HepG2 (cell line): ENCODE results near the gene UBE4A. TPM values are rescaled to one million over a fixed set of nuclear protein-coding genes. Genes with fewer than 3 reads are reported as not detected.

Experiments
- ATF7 ChIP-seq, 2 experiments: fragments of 450-650 bp in 1 of 2; sonication (generic) in 1 of 2; formaldehyde crosslinking in 1 of 2; IDR thresholded peaks; 2 replicates each; pipeline versions ENCODE4 v1.4.0 to v1.6.1; 2016 to 2020; ENCODE audit warnings: antibody characterized with exemption in 1 of 2, mild to moderate bottlenecking in 1 of 2, missing genetic modification reagents in 1 of 2
- HNF4G ChIP-seq, 2 experiments: sonication (generic) in 1 of 2; formaldehyde crosslinking in 1 of 2; IDR thresholded peaks; 2 replicates each; pipeline versions ENCODE4 v1.4.0 to v1.6.1; 2011 to 2020; ENCODE audit warnings: borderline replicate concordance in 2 of 2, low read depth in 2 of 2, mild to moderate bottlenecking in 2 of 2, low read length in 1 of 2, missing genetic modification reagents in 1 of 2, moderate library complexity in 1 of 2
- MAZ ChIP-seq, 2 experiments: sonication (generic) in 1 of 2; formaldehyde crosslinking in 1 of 2; IDR thresholded peaks; 2 replicates each; pipeline versions ENCODE4 v1.5.0 to v1.6.1; 2012 to 2020; ENCODE audit warnings: low read depth in 2 of 2, mild to moderate bottlenecking in 2 of 2, borderline replicate concordance in 1 of 2, improper control_type of control experiment in 1 of 2, low read length in 1 of 2, missing genetic modification reagents in 1 of 2, moderate library complexity in 1 of 2
- NR1H2 ChIP-seq: sonication (generic); formaldehyde crosslinking; IDR thresholded peaks from 2 replicates; pipeline ENCODE4 v1.8.1; 2022; ENCODE audit warnings: low read depth, missing genetic modification reagents, borderline replicate concordance
- PPARG ChIP-seq: conservative IDR thresholded peaks from 2 replicates; pipeline ENCODE4 v1.6.1; 2016; ENCODE audit warnings: missing biosample characterization, missing genetic modification reagents
- SALL2 ChIP-seq: sonication (generic); formaldehyde crosslinking; IDR thresholded peaks from 2 replicates; pipeline ENCODE4 v1.8.1; 2023; ENCODE audit warnings: mild to moderate bottlenecking, missing genetic modification reagents, inconsistent platforms
- SETDB1 ChIP-seq: sonication (generic); formaldehyde crosslinking; IDR thresholded peaks from 2 replicates; pipeline ENCODE4 v1.5.1; 2020; ENCODE audit warnings: missing genetic modification reagents, mild to moderate bottlenecking, borderline replicate concordance
- SIN3A ChIP-seq: IDR thresholded peaks from 2 replicates; pipeline ENCODE4 v1.6.1; 2011; ENCODE audit warnings: low read depth, mild to moderate bottlenecking, control low read depth, low read length, borderline replicate concordance
- SIN3B ChIP-seq: fragments of 150-350 bp; IDR thresholded peaks from 2 replicates; pipeline ENCODE4 v1.6.1; 2014; ENCODE audit warnings: low read length
- SP4 ChIP-seq: sonication (generic); formaldehyde crosslinking; IDR thresholded peaks from 2 replicates; pipeline ENCODE4 v1.8.1; 2023; ENCODE audit warnings: mild to moderate bottlenecking, missing genetic modification reagents
- ZNF10 ChIP-seq: sonication (generic); formaldehyde crosslinking; IDR thresholded peaks from 2 replicates; pipeline ENCODE4 v1.4.0; 2020; ENCODE audit warnings: mild to moderate bottlenecking, low read depth, missing genetic modification reagents, borderline replicate concordance
- ZNF251 ChIP-seq: sonication (generic); formaldehyde crosslinking; IDR thresholded peaks from 2 replicates; pipeline ENCODE4 v1.9.0; 2021; ENCODE audit warnings: mild to moderate bottlenecking, missing genetic modification reagents
- ZNF333 ChIP-seq: sonication (generic); formaldehyde crosslinking; IDR thresholded peaks from 2 replicates; pipeline ENCODE4 v1.4.0; 2020; ENCODE audit warnings: mild to moderate bottlenecking, missing genetic modification reagents, borderline replicate concordance
- ZNF510 ChIP-seq: sonication (generic); formaldehyde crosslinking; IDR thresholded peaks from 2 replicates; pipeline ENCODE4 v1.4.0; 2020; ENCODE audit warnings: low read depth, mild to moderate bottlenecking, missing genetic modification reagents
- ZNF773 ChIP-seq: sonication (generic); formaldehyde crosslinking; IDR thresholded peaks from 2 replicates; pipeline ENCODE4 v1.4.0; 2020; ENCODE audit warnings: missing genetic modification reagents, borderline replicate concordance
- polyA plus RNA-seq, 8 experiments: library from polyadenylated mRNA; depleted of rRNA in 3 of 8; stranded (reverse) in 7 of 8; unstranded in 1 of 8; fragments of >200 nt; fragmentation: Illumina TruSeq in 4 of 8; extraction: Trizol in 4 of 8; gene quantifications; 2 replicates each; pipeline versions ENCODE4 v1.2.1 to v1.2.3, GENCODE V29; 2011 to 2016; ENCODE audit warnings: low read depth in 4 of 8, missing spikeins in 1 of 8, mixed read lengths in 1 of 8; ENCODE audit not compliant: insufficient read depth in 1 of 8
- total RNA-seq, 5 experiments: library from RNA; depleted of rRNA; stranded (reverse); fragments of >200 nt; fragmentation: Illumina TruSeq; extraction: Trizol; gene quantifications; 2 replicates each; pipeline ENCODE4 v1.2.3, GENCODE V29; 2016; ENCODE audit warnings: low read depth in 1 of 5
- TF ChIP-seq, protein P1 (sequence below): sonication (generic); formaldehyde crosslinking; IDR thresholded peaks from 2 replicates; pipeline ENCODE4 v1.8.1; 2023; ENCODE audit warnings: mild to moderate bottlenecking, missing genetic modification reagents
- TF ChIP-seq, protein P2 (sequence below), 2 experiments: fragments of 450-650 bp in 1 of 2; sonication (generic) in 1 of 2; formaldehyde crosslinking in 1 of 2; IDR thresholded peaks; 2 replicates each; pipeline versions ENCODE4 v1.6.1 to v1.8.0; 2016 to 2022; ENCODE audit warnings: antibody characterized with exemption in 1 of 2, mild to moderate bottlenecking in 1 of 2, missing genetic modification reagents in 1 of 2

The UBE4A gene
- total and polyA plus RNA-seq, 2 of the 13 experiments (the other 11 are each of a cell fraction or from before 2014, with no cell fraction given) = 15.1 to 32.7 TPM

DNA sequence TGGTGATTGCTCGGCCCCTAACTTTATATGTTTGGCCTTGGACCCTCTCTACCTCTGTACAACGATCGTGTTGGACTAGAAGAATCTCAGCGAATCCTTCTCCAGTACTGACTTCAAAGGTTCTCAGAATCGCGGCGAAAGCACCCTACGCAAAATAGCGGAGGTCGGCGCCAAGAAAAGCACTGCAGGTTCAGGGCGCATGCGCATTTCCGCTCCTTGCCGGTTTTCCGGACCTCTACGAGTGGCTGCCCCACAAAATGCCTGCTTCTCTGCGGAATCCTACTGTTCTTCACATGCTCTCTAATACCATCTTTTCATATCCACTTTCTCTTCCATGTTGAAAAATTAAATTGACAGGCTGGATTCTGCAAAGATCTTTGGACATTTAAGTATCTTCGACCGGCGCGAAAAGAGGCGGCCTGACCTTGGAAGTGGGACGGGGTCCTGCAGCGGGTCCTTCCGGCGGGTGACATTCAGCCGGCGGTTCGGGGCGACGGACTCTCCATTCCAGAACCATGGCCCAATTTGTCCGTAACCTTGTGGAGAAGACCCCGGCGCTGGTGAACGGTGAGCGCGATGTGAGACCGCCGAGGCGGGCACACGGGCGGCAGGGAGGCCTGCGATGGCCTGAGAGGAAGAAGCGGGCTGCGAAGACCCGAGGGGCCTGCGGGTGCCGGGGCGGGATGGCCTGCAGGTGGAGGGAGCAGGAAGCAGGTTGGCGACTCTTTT lies 41.9 kb downstream of the UBE4A start, which contains the start of gene ATP5MG (continued):
- no peak for TF ChIP-seq SP4 (CRISPR knock-in tag)
- TF ChIP-seq ZNF10 (CRISPR knock-in tag) = no peak
- TF ChIP-seq SIN3A = peak; percentile 54
- no peak for TF ChIP-seq SETDB1 (CRISPR knock-in tag)
- TF ChIP-seq ZNF773 (CRISPR knock-in tag) = no peak
- no peak for TF ChIP-seq SALL2 (CRISPR knock-in tag)
- TF ChIP-seq MAZ (IDR thresholded peaks at IDR 0.05; ENCODE audit: borderline replicate concordance, low read depth, low read length) = no peak
- no peak; the same call in 1 of the 2 replicates for TF ChIP-seq MAZ (CRISPR knock-in tag; IDR thresholded peaks at IDR 0.05; ENCODE audit: low read depth)
- TF ChIP-seq ZNF251 = no peak
- TF ChIP-seq, protein P1, sequence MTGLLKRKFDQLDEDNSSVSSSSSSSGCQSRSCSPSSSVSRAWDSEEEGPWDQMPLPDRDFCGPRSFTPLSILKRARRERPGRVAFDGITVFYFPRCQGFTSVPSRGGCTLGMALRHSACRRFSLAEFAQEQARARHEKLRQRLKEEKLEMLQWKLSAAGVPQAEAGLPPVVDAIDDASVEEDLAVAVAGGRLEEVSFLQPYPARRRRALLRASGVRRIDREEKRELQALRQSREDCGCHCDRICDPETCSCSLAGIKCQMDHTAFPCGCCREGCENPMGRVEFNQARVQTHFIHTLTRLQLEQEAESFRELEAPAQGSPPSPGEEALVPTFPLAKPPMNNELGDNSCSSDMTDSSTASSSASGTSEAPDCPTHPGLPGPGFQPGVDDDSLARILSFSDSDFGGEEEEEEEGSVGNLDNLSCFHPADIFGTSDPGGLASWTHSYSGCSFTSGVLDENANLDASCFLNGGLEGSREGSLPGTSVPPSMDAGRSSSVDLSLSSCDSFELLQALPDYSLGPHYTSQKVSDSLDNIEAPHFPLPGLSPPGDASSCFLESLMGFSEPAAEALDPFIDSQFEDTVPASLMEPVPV = no peak
- TF ChIP-seq SIN3B = 0 out of 2 replicates have a peak, but pooled peaks have one; percentile 46
- TF ChIP-seq NR1H2 (CRISPR knock-in tag) = no peak
- TF ChIP-seq ZNF510 (CRISPR knock-in tag) = no peak; the same call in 1 of the 2 replicates
- TF ChIP-seq, protein P2, sequence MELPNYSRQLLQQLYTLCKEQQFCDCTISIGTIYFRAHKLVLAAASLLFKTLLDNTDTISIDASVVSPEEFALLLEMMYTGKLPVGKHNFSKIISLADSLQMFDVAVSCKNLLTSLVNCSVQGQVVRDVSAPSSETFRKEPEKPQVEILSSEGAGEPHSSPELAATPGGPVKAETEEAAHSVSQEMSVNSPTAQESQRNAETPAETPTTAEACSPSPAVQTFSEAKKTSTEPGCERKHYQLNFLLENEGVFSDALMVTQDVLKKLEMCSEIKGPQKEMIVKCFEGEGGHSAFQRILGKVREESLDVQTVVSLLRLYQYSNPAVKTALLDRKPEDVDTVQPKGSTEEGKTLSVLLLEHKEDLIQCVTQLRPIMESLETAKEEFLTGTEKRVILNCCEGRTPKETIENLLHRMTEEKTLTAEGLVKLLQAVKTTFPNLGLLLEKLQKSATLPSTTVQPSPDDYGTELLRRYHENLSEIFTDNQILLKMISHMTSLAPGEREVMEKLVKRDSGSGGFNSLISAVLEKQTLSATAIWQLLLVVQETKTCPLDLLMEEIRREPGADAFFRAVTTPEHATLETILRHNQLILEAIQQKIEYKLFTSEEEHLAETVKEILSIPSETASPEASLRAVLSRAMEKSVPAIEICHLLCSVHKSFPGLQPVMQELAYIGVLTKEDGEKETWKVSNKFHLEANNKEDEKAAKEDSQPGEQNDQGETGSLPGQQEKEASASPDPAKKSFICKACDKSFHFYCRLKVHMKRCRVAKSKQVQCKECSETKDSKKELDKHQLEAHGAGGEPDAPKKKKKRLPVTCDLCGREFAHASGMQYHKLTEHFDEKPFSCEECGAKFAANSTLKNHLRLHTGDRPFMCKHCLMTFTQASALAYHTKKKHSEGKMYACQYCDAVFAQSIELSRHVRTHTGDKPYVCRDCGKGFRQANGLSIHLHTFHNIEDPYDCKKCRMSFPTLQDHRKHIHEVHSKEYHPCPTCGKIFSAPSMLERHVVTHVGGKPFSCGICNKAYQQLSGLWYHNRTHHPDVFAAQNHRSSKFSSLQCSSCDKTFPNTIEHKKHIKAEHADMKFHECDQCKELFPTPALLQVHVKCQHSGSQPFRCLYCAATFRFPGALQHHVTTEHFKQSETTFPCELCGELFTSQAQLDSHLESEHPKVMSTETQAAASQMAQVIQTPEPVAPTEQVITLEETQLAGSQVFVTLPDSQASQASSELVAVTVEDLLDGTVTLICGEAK (IDR thresholded peaks at IDR 0.05) = no peak
- TF ChIP-seq, protein P2 (CRISPR knock-in tag; IDR thresholded peaks at IDR 0.05) = peak; percentile 48; the same call in 1 of the 2 replicates
- TF ChIP-seq HNF4G (IDR thresholded peaks at IDR 0.05; ENCODE audit: borderline replicate concordance, low read depth, low read length) = no peak
- TF ChIP-seq HNF4G (CRISPR knock-in tag; IDR thresholded peaks at IDR 0.05; ENCODE audit: borderline replicate concordance, low read depth) = no peak
- TF ChIP-seq PPARG = no peak
- TF ChIP-seq ATF7 (IDR thresholded peaks at IDR 0.05) = no peak
- no peak for TF ChIP-seq ATF7 (CRISPR knock-in tag; IDR thresholded peaks at IDR 0.05)
- no peak; the same call in 1 of the 2 replicates for TF ChIP-seq ZNF333
